HEK293 (cell line): ENCODE results near the gene PAQR6.

Experiments
- ZNF140 ChIP-seq: fragments of 450-650 bp; formaldehyde crosslinking; IDR thresholded peaks from 2 replicates; pipeline ENCODE4 v1.5.1; 2016; ENCODE audit warnings: missing biosample characterization, missing genetic modification characterization
- ZNF423 ChIP-seq: fragments of 450-650 bp; formaldehyde crosslinking; IDR thresholded peaks from 2 replicates; pipeline ENCODE4 v1.5.1; 2016; ENCODE audit warnings: missing biosample characterization, missing genetic modification characterization
- ZNF449 ChIP-seq: fragments of 450-650 bp; formaldehyde crosslinking; IDR thresholded peaks from 2 replicates; pipeline ENCODE4 v1.5.1; 2017; ENCODE audit warnings: missing biosample characterization, mild to moderate bottlenecking, missing genetic modification characterization, moderate library complexity
- ZNF654 ChIP-seq: fragments of 450-650 bp; formaldehyde crosslinking; IDR thresholded peaks from 2 replicates; pipeline ENCODE4 v1.5.1; 2016; ENCODE audit warnings: low read depth, missing biosample characterization, missing genetic modification characterization
- ZSCAN18 ChIP-seq: fragments of 450-650 bp; formaldehyde crosslinking; IDR thresholded peaks from 2 replicates; pipeline ENCODE4 v1.5.1; 2016; ENCODE audit warnings: missing biosample characterization, missing genetic modification characterization
- TF ChIP-seq, protein P1 (sequence below): fragments of 450-650 bp; formaldehyde crosslinking; IDR thresholded peaks from 2 replicates; pipeline ENCODE4 v1.5.1; 2016; ENCODE audit warnings: missing biosample characterization, missing genetic modification characterization, borderline replicate concordance
- TF ChIP-seq, protein P2 (sequence below): fragments of 450-650 bp; formaldehyde crosslinking; IDR thresholded peaks from 2 replicates; pipeline ENCODE4 v1.5.1; 2016; ENCODE audit warnings: missing biosample characterization, missing genetic modification characterization

- TF ChIP-seq ZNF423 (tag by site-specific recombination): no peak
- no peak for TF ChIP-seq ZNF140 (tag by site-specific recombination)
- TF ChIP-seq, protein P1, sequence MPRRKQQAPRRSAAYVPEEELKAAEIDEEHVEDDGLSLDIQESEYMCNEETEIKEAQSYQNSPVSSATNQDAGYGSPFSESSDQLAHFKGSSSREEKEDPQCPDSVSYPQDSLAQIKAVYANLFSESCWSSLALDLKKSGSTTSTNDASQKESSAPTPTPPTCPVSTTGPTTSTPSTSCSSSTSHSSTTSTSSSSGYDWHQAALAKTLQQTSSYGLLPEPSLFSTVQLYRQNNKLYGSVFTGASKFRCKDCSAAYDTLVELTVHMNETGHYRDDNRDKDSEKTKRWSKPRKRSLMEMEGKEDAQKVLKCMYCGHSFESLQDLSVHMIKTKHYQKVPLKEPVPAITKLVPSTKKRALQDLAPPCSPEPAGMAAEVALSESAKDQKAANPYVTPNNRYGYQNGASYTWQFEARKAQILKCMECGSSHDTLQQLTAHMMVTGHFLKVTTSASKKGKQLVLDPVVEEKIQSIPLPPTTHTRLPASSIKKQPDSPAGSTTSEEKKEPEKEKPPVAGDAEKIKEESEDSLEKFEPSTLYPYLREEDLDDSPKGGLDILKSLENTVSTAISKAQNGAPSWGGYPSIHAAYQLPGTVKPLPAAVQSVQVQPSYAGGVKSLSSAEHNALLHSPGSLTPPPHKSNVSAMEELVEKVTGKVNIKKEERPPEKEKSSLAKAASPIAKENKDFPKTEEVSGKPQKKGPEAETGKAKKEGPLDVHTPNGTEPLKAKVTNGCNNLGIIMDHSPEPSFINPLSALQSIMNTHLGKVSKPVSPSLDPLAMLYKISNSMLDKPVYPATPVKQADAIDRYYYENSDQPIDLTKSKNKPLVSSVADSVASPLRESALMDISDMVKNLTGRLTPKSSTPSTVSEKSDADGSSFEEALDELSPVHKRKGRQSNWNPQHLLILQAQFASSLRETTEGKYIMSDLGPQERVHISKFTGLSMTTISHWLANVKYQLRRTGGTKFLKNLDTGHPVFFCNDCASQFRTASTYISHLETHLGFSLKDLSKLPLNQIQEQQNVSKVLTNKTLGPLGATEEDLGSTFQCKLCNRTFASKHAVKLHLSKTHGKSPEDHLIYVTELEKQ (tag by site-specific recombination): no peak
- TF ChIP-seq, protein P2, sequence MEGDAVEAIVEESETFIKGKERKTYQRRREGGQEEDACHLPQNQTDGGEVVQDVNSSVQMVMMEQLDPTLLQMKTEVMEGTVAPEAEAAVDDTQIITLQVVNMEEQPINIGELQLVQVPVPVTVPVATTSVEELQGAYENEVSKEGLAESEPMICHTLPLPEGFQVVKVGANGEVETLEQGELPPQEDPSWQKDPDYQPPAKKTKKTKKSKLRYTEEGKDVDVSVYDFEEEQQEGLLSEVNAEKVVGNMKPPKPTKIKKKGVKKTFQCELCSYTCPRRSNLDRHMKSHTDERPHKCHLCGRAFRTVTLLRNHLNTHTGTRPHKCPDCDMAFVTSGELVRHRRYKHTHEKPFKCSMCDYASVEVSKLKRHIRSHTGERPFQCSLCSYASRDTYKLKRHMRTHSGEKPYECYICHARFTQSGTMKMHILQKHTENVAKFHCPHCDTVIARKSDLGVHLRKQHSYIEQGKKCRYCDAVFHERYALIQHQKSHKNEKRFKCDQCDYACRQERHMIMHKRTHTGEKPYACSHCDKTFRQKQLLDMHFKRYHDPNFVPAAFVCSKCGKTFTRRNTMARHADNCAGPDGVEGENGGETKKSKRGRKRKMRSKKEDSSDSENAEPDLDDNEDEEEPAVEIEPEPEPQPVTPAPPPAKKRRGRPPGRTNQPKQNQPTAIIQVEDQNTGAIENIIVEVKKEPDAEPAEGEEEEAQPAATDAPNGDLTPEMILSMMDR (tag by site-specific recombination): no peak
- TF ChIP-seq ZNF449 (tag by site-specific recombination): no peak
- TF ChIP-seq ZSCAN18 (tag by site-specific recombination): no peak
- no peak for TF ChIP-seq ZNF654
Observed at GRCh38 chr1:156295391-156295947, 47.6 kb upstream of the PAQR6 start, which contains the start of gene GLMP.
